NK-92 treated with Interleukin-12 subunit alpha and Interleukin-12 subunit beta, amount 100 ng/mL, for 24 hours (cell line): ENCODE data around the gene PDSS2.

Source experiments
- DNase-seq: peaks from one replicate; lab custom pipeline; 2025; lab: John Stamatoyannopoulos, UW

PDSS2 gene

GRCh38 chr6:107360476-107360875 lies 98.9 kb downstream of the PDSS2 start:
- no peak for DNase-seq

- no peak for DNase-seq
Observed at GRCh38 chr6:107357842-107358241, 101.5 kb downstream of the PDSS2 start.

- no peak for DNase-seq
Observed at GRCh38 chr6:107357031-107357430, 102.3 kb downstream of the PDSS2 start.

- DNase-seq, result no peak
Observed at GRCh38 chr6:107355659-107356058, 103.7 kb downstream of the PDSS2 start.

- DNase-seq, result no peak
Observed at GRCh38 chr6:107354451-107354850, 104.9 kb downstream of the PDSS2 start.

DNA sequence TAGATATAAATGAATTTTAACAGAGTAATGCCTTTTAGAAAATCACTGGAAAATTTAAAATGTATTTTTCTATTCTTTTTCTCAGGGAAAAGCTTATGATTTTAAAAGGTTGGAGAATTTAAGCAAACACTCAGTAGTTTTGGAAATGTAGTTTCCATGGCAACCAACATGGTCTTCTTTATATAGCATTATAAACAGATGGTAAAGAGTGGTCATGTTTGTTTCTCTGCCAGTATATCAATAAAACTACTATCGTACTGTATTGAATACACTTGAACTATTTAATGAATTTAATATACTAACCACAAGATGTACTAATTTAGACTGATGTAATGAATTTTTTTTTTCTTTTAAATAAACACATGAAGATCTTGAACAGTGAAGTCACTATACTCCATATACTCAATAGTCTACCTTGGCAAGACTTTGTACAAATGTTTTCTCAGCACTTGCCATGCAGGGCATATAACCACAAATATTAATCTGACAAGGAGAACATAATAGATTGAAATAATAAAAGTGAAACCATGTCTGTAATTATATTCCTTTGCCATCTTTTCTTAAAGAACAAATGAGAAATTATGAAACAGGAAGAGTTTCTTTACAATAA lies 105.5 kb downstream of the PDSS2 start:
- no peak for DNase-seq

- DNase-seq, result no peak
Observed at GRCh38 chr6:107348224-107348623, 111.1 kb downstream of the PDSS2 start.

GRCh38 chr6:107345393-107345792 lies 114.0 kb downstream of the PDSS2 start:
- DNase-seq, result no peak

- DNase-seq, result no peak
Observed at GRCh38 chr6:107344981-107345380, 114.4 kb downstream of the PDSS2 start.

- DNase-seq, result no peak
Observed at GRCh38 chr6:107344383-107344782, 115.0 kb downstream of the PDSS2 start.

DNA sequence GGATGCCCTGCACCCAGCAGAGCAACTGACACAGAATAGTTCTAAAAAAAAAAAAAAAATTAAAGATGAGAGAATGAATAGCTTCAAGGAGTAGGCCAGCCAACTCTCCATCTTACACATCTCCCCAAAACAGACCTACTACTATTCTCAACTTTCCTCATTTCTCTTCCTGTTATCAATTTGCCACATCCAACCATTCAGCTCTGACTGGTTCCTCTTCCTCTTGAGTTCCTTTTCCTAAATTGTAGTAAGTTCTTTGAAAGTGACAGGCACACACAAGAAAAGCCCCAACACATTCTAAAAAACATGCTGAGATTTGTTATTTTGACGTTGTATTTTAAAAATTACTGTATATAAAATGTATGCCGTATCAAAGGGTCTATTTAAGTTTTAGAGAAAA lies 117.2 kb downstream of the PDSS2 start:
- no peak for DNase-seq

GRCh38 chr6:107340881-107341280 lies 118.5 kb downstream of the PDSS2 start:
- DNase-seq, result no peak

DNA sequence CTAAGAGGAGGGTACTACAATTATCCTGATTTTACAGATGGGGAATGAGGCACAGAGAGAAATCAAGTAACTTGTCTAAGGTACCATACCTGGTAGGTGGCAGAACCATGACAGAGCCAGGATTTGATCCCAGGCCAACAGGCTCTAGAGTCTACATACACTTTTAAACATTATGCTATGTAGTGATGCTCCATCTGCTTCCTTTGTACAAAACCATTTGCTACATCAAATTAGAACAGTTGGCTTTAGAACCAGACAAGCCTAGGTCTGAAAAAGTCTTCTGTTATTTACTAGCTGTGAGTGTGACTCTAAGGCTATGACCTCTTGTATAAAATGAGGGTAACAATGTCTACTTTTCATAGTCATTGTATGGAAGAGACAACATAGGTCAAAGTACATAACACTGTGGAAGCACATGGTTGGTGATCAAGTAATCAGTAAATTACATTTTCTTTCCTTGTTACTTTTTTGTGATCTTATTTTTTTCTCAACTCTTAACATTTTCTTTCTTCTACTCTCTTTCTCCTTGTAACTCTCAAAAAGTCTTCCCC lies 122.1 kb downstream of the PDSS2 start:
- DNase-seq, result no peak

DNA sequence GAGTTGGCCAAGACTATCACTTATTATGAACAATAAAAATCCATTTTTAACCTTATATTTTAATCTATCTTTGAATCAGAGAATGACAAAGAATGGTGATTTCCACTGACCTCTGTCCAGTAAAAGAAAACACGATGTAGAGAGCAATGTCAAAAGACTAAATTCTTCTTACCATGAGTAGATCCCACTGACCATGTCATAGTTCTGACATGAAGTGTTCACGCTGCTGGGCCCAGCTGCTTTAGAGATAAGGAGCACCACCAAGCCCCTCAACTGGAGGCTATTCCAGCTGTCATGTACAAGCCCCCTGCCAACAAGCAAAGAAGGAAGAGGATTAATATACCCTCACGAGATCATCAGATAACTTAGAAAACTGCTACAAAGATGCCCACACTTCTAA lies 125.3 kb downstream of the PDSS2 start:
- DNase-seq, result no peak

DNA sequence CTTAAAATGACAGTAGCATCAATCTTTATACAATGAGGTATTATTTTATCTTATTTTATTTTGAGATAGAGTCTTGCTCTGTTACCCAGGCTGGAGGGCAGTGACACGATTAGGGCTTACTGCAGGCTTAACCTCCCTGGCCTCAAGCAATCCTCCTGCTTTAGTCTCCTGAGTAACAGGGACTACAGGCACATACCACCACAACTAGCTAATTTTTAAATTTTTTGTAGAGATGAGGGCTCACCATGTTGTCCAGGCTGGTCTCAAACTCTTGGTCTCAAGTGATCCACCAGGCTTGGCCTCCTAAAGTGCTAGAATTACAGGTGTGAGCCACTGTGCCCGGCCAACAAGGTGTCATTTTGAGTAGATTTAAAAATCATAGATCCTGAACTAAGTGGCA lies 125.9 kb downstream of the PDSS2 start:
- DNase-seq, result no peak

GRCh38 chr6:107331409-107332386 lies 127.7 kb downstream of the PDSS2 start:
- DNase-seq, result no peak

DNA sequence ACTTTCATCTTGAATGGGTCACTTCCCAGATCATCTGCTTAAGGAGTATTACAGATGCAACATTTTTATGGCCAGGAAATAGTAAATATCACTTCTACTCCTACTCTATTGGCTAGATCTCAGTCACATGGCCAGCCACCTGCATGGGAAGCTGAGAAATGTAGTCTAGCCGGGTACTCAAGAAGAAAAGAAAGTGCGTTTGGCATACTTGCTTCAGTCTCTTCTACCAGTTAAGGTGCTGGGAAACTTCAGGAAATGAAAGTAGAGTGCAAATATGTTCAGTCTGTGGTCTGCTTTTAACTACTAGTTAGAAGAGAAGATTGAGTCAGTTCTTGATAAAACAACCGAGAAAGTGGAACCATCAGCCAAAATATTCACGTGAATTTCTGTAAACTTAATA lies 129.2 kb downstream of the PDSS2 start:
- DNase-seq, result no peak

DNA sequence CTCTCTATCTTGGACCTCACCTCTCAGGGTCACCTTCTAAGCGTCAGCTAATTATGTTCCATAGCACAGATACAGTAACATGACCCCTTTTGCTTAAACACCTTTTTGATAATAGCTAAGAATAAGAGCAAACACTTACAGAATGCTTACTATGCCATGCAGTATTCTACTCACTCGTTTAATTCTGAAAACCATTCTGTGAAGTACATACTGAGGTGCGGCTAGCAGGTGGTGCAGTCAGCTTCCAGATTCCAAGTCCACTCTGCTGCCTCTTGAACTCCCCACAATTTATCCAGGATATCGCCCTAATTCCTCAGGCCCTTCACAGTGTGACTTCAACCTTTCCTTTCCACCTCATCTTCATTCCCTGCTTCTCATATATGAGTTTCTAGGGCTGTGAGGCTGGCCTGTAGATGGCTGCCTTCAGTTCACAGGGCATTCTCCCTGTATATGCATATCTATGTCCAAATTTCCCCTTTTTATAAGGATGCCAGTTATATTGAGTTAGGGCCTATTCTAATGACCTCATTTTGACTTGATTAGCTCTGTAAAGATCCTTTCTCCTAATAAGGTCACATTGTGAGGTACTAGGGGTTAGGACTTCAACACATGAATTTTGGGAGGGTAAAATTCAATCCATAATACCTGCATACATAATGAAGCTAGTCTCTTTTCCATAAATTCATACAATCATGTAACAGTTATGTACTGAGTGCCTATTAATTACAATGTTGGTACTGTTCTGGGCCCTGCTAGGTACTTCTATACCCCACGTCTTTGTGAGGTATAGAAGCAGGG lies 130.1 kb downstream of the PDSS2 start:
- DNase-seq, result no peak

DNA sequence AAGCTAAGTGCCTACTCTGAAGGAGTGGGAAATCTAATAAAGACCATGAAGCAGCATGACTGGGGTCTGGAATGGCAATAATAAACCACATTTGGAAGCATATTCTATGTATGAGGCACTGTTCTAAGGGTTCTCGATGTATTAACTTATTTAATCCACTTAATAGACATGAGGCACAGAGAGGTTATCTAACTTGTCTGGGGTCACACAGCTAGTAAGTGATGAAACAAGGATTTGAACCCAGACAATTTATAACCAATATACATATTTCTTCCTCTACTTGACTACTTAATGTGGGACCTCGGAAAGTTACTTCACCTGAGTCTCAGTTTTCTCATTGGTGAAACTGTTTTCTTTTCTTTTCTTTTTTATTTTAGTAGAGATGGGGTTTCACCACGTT lies 131.3 kb downstream of the PDSS2 start:
- DNase-seq, result no peak

GRCh38 chr6:107323133-107323785 lies 136.1 kb downstream of the PDSS2 start:
- DNase-seq, result no peak

DNA sequence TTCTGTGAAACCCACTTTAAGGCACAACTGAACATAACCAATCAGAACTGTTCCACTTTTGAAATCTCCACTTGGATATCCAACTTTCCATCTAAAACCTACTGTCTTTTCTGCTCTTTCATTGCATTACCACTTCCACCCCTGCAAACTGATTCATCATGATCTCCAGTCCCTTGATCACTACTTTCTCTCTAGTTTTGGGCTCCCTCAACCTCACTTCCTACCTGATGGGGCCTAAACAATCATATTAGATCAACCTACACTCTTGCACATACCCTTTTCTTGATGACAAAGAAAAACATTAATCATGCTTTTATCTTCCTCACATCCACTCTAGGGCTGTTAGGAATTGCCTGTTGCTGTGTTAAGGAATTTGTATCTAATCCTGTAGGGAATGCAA lies 137.6 kb downstream of the PDSS2 start:
- no peak for DNase-seq
